Mammary epithelial cell (primary cell): ENCODE results near the gene LRRC27.

Source experiments
- CTCF ChIP-seq, 2 donors: IDR thresholded peaks in 1 of 2; conservative IDR thresholded peaks in 1 of 2; 2 replicates each; pipeline ENCODE4 v1.5.1; 2011 to 2012; ENCODE audit warnings: inconsistent platforms in 2 of 2, low read length in 2 of 2, mild to moderate bottlenecking in 2 of 2, control low read depth in 1 of 2, low read depth in 1 of 2; ENCODE audit not compliant: insufficient read depth in 1 of 2; ENCODE audit errors: extremely low read depth in 1 of 2
- EZH2 ChIP-seq: IDR thresholded peaks from 2 replicates; pipeline ENCODE4 v1.6.1; 2012; ENCODE audit warnings: low read length, inconsistent platforms, borderline replicate concordance

- TF ChIP-seq EZH2: no peak
- TF ChIP-seq CTCF (conservative IDR thresholded peaks at IDR 0.05 in 1 of 2, IDR thresholded peaks at IDR 0.05 in 1 of 2; ENCODE audit: extremely low read depth in 1 of 2, insufficient read depth in 1 of 2, low read depth in 1 of 2, low read length in 2 of 2): no peak
Observed at GRCh38 chr10:132399117-132400035, 67.4 kb downstream of the LRRC27 start.
